GM23338 (cell line): Measurements from ENCODE around the gene SUMF1. TPM values are rescaled to one million over a fixed set of nuclear protein-coding genes. Genes with fewer than 3 reads are reported as not detected.

Experiments
- ATAC-seq: fragments of 200-7000 bp; cut with Tn5 transposase; 3 replicates; pipeline ENCODE4 v1.9.1; 2020
- DNase-seq: peaks from one replicate; pipeline ENCODE4 v3.0.0-alpha.2; 2015; ENCODE audit warnings: low spot score
- H2AFZ ChIP-seq: fragments of 200-600 bp; sonication (generic); 2 replicates; pipeline ENCODE4 v1.8.0; 2016; ENCODE audit warnings: antibody characterized with exemption, mild to moderate bottlenecking, moderate library complexity
- H3F3A ChIP-seq: fragments of 200-600 bp; sonication (generic); replicated peaks from 2 replicates; pipeline ENCODE4 v1.8.0; 2017; ENCODE audit warnings: antibody characterized with exemption, mixed run types, low read depth
- H3K27ac ChIP-seq: fragments of 200-600 bp; sonication (generic); 2 replicates; pipeline ENCODE4 v1.6.1; 2016; ENCODE audit warnings: low read depth
- H3K27me3 ChIP-seq: fragments of 200-600 bp; sonication (generic); 2 replicates; pipeline ENCODE4 v1.8.0; 2016; ENCODE audit warnings: mild to moderate bottlenecking, mixed run types, moderate library complexity; ENCODE audit not compliant: insufficient read depth
- H3K36me3 ChIP-seq: fragments of 200-600 bp; sonication (generic); 2 replicates; pipeline ENCODE4 v1.8.0; 2016; ENCODE audit warnings: mild to moderate bottlenecking; ENCODE audit not compliant: insufficient read depth
- H3K4me1 ChIP-seq: fragments of 200-600 bp; sonication (generic); 2 replicates; pipeline ENCODE4 v1.8.0; 2016; ENCODE audit warnings: mild to moderate bottlenecking, moderate library complexity; ENCODE audit not compliant: insufficient read depth
- H3K4me2 ChIP-seq: fragments of 200-600 bp; sonication (generic); 2 replicates; pipeline ENCODE4 v1.7.1; 2017; ENCODE audit warnings: mixed run types
- H3K4me3 ChIP-seq: fragments of 200-600 bp; sonication (generic); 2 replicates; pipeline ENCODE4 v1.6.1; 2016; ENCODE audit warnings: mixed run types
- H3K79me2 ChIP-seq: fragments of 200-600 bp; sonication (generic); replicated peaks from 2 replicates; pipeline ENCODE4 v1.8.0; 2017; ENCODE audit warnings: mild to moderate bottlenecking; ENCODE audit not compliant: insufficient read depth
- H3K9me2 ChIP-seq: fragments of 200-600 bp; sonication (generic); 2 replicates; pipeline ENCODE4 v1.8.0; 2017; ENCODE audit not compliant: insufficient read depth
- H4K20me1 ChIP-seq: fragments of 200-600 bp; sonication (generic); replicated peaks from 2 replicates; pipeline ENCODE4 v1.8.0; 2017; ENCODE audit warnings: mild to moderate bottlenecking; ENCODE audit not compliant: insufficient read depth
- H3K27ac Mint-ChIP-seq: 2 replicates; pipeline ENCODE4 v1.8.0; 2020; ENCODE audit warnings: inconsistent platforms, mild to moderate bottlenecking, moderate library complexity, mixed read lengths
- H3K27me3 Mint-ChIP-seq: 3 replicates; pipeline ENCODE4 v1.8.0; 2022; ENCODE audit warnings: low read depth, mild to moderate bottlenecking, moderate library complexity, mixed read lengths, inconsistent platforms; ENCODE audit not compliant: insufficient read depth, poor library complexity
- H3K36me3 Mint-ChIP-seq: 3 replicates; pipeline ENCODE4 v1.8.0; 2021; ENCODE audit warnings: low read depth, mild to moderate bottlenecking, inconsistent platforms, moderate library complexity, mixed read lengths
- H3K4me1 Mint-ChIP-seq: 3 replicates; pipeline ENCODE4 v1.8.0; 2020; ENCODE audit warnings: mild to moderate bottlenecking, inconsistent platforms, mixed read lengths
- H3K4me3 Mint-ChIP-seq: 3 replicates; pipeline ENCODE4 v1.8.0; 2021; ENCODE audit warnings: moderate library complexity, mild to moderate bottlenecking, inconsistent platforms, mixed read lengths
- H3K9me3 Mint-ChIP-seq: 3 replicates; pipeline ENCODE4 v1.8.0; 2020; ENCODE audit warnings: moderate library complexity, mild to moderate bottlenecking, inconsistent platforms, mixed read lengths
- CREB1 ChIP-seq: fragments of 250-450 bp; sonication (Bioruptor Pico); IDR thresholded peaks from 2 replicates; pipeline ENCODE4 v1.5.0; 2020; ENCODE audit warnings: low read depth, mild to moderate bottlenecking, moderate library complexity
- CTCF ChIP-seq, 2 experiments: fragments of 200-600 bp in 1 of 2; sonication (generic) in 1 of 2; conservative IDR thresholded peaks; 2 replicates each; pipeline versions ENCODE4 v1.5.1 to v1.6.1; 2016 to 2017; ENCODE audit warnings: antibody characterized with exemption in 2 of 2, low read depth in 2 of 2, mild to moderate bottlenecking in 2 of 2, moderate library complexity in 1 of 2
- EZH2 ChIP-seq: fragments of 200-600 bp; sonication (generic); IDR thresholded peaks from one replicate; pipeline ENCODE4 v1.8.0; 2017; ENCODE audit warnings: antibody characterized with exemption, mild to moderate bottlenecking, low read depth; ENCODE audit not compliant: unreplicated experiment
- EZH2phosphoT487 ChIP-seq: fragments of 200-600 bp; sonication (generic); IDR thresholded peaks from one replicate; pipeline ENCODE4 v1.8.1; 2018; ENCODE audit warnings: antibody characterized with exemption; ENCODE audit not compliant: unreplicated experiment
- JUNB ChIP-seq: IDR thresholded peaks from one replicate; pipeline ENCODE4 v1.6.1; 2016; ENCODE audit warnings: antibody characterized with exemption; ENCODE audit not compliant: unreplicated experiment
- ZNF462 ChIP-seq: fragments of 250-450 bp; sonication (Bioruptor Pico); IDR thresholded peaks from 2 replicates; pipeline ENCODE4 v1.5.0; 2020; ENCODE audit warnings: mild to moderate bottlenecking, moderate library complexity
- polyA plus RNA-seq: library from polyadenylated mRNA; unstranded; fragments of >200 nt; fragmentation: Nextera tagmentation; extraction: Ambion mirVana; gene quantifications from 2 replicates; pipeline ENCODE4 v1.2.1, GENCODE V29; 2016
- total RNA-seq: library from RNA; depleted of rRNA; stranded (reverse); fragments of >200 nt; shearing (Covaris generic); gene quantifications from 2 replicates; pipeline ENCODE4 v1.2.3, GENCODE V29; 2014

Gene SUMF1
- total and polyA plus RNA-seq, 2 experiments from 2014 or later: 6.9 to 20.3 TPM

GRCh38 chr3:4360817-4361216 lies 106.3 kb downstream of the SUMF1 start:
- DNase-seq: no peak
- H3K9me3 Mint-ChIP-seq: no peaks in the 10 kb centered on the region
- Histone ChIP-seq H3F3A (no peaks in the 10 kb centered on the region), H3K4me3 (no peak overlapping the region), H3K27me3 (no peaks in the 10 kb centered on the region), H3K27ac (no peak overlapping the region), H3K4me1 (no peaks in the 10 kb centered on the region), H2AFZ (no peak overlapping the region), H3K79me2 (no peaks in the 10 kb centered on the region), H3K36me3 (no peaks in the 10 kb centered on the region), H4K20me1 (no peaks in the 10 kb centered on the region), H3K4me2 (no peak overlapping the region), H3K9me2 (no peaks in the 10 kb centered on the region)
- H3K36me3 Mint-ChIP-seq: no peaks in the 10 kb centered on the region
- no peaks in the 10 kb centered on the region for H3K27me3 Mint-ChIP-seq
- no peak overlapping the region for H3K27ac Mint-ChIP-seq
- no peak for TF ChIP-seq EZH2
- TF ChIP-seq EZH2phosphoT487: no peak
- no peak for TF ChIP-seq JUNB
- no peak for TF ChIP-seq CTCF (conservative IDR thresholded peaks at IDR 0.05; ENCODE audit: low read depth in 2 of 2)
- TF ChIP-seq ZNF462 (CRISPR knock-in tag): no peak
- no peak for TF ChIP-seq CREB1 (CRISPR knock-in tag)
- ATAC-seq: no peak
- H3K4me1 Mint-ChIP-seq: no peaks in the 10 kb centered on the region; the same call in 2 of the 3 replicates
- H3K4me3 Mint-ChIP-seq: no peak overlapping the region
